ENCODE results near the gene C22orf42.
"Not testable (repeated sequence)": the region's sequence is repeated elsewhere in the genome, so short reads cannot be mapped to it uniquely, and the experiment has no call there.

DNA sequence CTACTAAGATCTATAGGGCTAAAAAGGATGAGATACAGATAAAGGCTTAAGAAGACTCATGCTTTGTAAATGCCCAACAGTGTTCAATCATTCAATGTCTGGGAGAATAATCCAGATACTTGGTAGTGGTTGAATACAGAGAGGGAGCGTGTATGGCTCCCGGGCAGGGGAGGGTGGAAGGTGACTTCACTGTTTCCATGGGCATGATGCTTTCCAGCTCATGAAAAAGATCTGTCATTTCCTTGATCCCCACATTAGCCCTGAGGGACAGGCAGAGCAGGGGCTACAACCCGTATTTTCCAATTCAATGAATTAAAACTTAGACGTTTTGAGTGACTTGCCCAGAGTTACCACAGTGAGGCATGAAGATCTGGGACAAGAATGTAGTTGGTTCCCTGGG lies 4.4 kb downstream of the C22orf42 start:
- TF ChIP-seq, protein P1, sequence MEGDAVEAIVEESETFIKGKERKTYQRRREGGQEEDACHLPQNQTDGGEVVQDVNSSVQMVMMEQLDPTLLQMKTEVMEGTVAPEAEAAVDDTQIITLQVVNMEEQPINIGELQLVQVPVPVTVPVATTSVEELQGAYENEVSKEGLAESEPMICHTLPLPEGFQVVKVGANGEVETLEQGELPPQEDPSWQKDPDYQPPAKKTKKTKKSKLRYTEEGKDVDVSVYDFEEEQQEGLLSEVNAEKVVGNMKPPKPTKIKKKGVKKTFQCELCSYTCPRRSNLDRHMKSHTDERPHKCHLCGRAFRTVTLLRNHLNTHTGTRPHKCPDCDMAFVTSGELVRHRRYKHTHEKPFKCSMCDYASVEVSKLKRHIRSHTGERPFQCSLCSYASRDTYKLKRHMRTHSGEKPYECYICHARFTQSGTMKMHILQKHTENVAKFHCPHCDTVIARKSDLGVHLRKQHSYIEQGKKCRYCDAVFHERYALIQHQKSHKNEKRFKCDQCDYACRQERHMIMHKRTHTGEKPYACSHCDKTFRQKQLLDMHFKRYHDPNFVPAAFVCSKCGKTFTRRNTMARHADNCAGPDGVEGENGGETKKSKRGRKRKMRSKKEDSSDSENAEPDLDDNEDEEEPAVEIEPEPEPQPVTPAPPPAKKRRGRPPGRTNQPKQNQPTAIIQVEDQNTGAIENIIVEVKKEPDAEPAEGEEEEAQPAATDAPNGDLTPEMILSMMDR (IDR thresholded peaks at IDR 0.05): not testable (repeated sequence)
- TF ChIP-seq POLR2A (IDR thresholded peaks at IDR 0.05): not testable (repeated sequence)
